Measurements from ENCODE around the gene MSRB1. TPM values are rescaled to one million over a fixed set of nuclear protein-coding genes. Genes with fewer than 3 reads are reported as not detected.

Gene MSRB1
- total and polyA plus RNA-seq, 9 of the 15 experiments (the other 6 are each of a cell fraction or from before 2014, with no cell fraction given), result 5.4 to 33.7 (median 25.7) TPM

DNA sequence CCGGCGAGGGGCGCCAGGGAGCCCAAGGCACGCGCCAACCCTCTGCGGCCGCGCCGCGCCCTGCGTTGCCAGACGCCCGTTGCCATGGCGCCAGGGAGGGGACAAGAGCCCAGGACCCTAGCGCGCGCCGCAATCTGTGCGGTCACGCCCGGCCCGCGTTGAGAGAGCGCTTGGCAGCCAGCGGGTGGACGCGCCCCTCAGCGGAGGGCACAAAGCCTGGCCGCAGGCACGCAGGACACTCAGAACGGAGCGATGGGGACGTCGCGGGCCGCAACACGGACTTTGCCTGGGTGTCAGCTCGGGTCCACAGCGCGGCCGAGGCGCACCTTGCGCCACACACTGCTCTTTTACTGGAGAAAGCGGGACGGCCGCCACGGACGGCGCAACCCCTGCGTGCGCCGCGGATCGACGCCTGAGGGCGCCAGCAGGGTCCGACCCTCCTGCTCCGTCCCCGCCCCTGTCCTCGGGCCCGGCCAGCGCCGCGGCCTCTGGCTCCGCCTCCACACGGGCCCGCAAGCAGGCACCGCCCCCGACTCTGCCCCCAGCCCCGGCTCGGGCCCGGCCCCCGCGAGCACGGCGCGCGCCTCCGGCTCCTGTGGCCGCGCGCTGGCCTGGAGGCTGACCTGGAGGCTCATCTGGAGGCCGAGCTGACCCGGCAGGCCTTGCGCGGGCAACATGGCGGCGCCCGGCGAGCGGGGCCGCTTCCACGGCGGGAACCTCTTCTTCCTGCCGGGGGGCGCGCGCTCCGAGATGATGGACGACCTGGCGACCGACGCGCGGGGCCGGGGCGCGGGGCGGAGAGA lies 40.7 kb upstream of the MSRB1 start, which contains the start of gene GFER (continued):
- TF ChIP-seq MCM2 (IDR thresholded peaks at IDR 0.05; ENCODE audit: low read depth), result no peak
- TF ChIP-seq, protein P1, sequence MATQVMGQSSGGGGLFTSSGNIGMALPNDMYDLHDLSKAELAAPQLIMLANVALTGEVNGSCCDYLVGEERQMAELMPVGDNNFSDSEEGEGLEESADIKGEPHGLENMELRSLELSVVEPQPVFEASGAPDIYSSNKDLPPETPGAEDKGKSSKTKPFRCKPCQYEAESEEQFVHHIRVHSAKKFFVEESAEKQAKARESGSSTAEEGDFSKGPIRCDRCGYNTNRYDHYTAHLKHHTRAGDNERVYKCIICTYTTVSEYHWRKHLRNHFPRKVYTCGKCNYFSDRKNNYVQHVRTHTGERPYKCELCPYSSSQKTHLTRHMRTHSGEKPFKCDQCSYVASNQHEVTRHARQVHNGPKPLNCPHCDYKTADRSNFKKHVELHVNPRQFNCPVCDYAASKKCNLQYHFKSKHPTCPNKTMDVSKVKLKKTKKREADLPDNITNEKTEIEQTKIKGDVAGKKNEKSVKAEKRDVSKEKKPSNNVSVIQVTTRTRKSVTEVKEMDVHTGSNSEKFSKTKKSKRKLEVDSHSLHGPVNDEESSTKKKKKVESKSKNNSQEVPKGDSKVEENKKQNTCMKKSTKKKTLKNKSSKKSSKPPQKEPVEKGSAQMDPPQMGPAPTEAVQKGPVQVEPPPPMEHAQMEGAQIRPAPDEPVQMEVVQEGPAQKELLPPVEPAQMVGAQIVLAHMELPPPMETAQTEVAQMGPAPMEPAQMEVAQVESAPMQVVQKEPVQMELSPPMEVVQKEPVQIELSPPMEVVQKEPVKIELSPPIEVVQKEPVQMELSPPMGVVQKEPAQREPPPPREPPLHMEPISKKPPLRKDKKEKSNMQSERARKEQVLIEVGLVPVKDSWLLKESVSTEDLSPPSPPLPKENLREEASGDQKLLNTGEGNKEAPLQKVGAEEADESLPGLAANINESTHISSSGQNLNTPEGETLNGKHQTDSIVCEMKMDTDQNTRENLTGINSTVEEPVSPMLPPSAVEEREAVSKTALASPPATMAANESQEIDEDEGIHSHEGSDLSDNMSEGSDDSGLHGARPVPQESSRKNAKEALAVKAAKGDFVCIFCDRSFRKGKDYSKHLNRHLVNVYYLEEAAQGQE (IDR thresholded peaks at IDR 0.05; ENCODE audit: borderline replicate concordance), result no peak
- TF ChIP-seq, protein P1 (CRISPR knock-in tag; IDR thresholded peaks at IDR 0.05; ENCODE audit: low read depth), result peak; percentile 17; the same call in 1 of the 2 replicates
- TF ChIP-seq, protein P2, sequence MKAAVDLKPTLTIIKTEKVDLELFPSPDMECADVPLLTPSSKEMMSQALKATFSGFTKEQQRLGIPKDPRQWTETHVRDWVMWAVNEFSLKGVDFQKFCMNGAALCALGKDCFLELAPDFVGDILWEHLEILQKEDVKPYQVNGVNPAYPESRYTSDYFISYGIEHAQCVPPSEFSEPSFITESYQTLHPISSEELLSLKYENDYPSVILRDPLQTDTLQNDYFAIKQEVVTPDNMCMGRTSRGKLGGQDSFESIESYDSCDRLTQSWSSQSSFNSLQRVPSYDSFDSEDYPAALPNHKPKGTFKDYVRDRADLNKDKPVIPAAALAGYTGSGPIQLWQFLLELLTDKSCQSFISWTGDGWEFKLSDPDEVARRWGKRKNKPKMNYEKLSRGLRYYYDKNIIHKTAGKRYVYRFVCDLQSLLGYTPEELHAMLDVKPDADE (conservative IDR thresholded peaks at IDR 0.05; ENCODE audit: control insufficient read depth, low read depth, low read length), result peak; percentile 73
- TF ChIP-seq ZNF197 (CRISPR knock-in tag; IDR thresholded peaks at IDR 0.05; ENCODE audit: low read depth), result peak; percentile 94
- no peak for TF ChIP-seq TSC22D4 (tag; IDR thresholded peaks at IDR 0.05)
- TF ChIP-seq SRSF1 (IDR thresholded peaks at IDR 0.05; ENCODE audit: low read depth, low read length), result peak; percentile 52; the same call in 1 of the 2 replicates
- TF ChIP-seq COPS2 (conservative IDR thresholded peaks at IDR 0.05), result no peak
- TF ChIP-seq, protein P3, sequence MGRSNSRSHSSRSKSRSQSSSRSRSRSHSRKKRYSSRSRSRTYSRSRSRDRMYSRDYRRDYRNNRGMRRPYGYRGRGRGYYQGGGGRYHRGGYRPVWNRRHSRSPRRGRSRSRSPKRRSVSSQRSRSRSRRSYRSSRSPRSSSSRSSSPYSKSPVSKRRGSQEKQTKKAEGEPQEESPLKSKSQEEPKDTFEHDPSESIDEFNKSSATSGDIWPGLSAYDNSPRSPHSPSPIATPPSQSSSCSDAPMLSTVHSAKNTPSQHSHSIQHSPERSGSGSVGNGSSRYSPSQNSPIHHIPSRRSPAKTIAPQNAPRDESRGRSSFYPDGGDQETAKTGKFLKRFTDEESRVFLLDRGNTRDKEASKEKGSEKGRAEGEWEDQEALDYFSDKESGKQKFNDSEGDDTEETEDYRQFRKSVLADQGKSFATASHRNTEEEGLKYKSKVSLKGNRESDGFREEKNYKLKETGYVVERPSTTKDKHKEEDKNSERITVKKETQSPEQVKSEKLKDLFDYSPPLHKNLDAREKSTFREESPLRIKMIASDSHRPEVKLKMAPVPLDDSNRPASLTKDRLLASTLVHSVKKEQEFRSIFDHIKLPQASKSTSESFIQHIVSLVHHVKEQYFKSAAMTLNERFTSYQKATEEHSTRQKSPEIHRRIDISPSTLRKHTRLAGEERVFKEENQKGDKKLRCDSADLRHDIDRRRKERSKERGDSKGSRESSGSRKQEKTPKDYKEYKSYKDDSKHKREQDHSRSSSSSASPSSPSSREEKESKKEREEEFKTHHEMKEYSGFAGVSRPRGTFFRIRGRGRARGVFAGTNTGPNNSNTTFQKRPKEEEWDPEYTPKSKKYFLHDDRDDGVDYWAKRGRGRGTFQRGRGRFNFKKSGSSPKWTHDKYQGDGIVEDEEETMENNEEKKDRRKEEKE (IDR thresholded peaks at IDR 0.05; ENCODE audit: borderline replicate concordance in 1 of 2, control insufficient read depth in 1 of 2, low read depth in 2 of 2, low read length in 1 of 2), result peak in 1 of 2 experiments; percentile 88; a peak in 2 of 4 replicates
- no peak for TF ChIP-seq NR2C1 (IDR thresholded peaks at IDR 0.05)
- TF ChIP-seq NR2C1 (tag; IDR thresholded peaks at IDR 0.05), result peak; percentile 64
- no peak for TF ChIP-seq NFRKB (IDR thresholded peaks at IDR 0.05; ENCODE audit: low read depth)
- TF ChIP-seq, protein P4, sequence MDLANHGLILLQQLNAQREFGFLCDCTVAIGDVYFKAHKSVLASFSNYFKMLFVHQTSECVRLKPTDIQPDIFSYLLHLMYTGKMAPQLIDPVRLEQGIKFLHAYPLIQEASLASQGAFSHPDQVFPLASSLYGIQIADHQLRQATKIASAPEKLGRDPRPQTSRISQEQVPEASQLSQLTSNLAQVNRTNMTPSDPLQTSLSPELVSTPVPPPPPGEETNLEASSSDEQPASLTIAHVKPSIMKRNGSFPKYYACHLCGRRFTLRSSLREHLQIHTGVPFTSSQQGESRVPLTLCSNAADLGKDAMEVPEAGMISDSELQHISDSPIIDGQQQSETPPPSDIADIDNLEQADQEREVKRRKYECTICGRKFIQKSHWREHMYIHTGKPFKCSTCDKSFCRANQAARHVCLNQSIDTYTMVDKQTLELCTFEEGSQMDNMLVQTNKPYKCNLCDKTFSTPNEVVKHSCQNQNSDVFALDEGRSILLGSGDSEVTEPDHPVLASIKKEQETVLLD (IDR thresholded peaks at IDR 0.05), result no peak
